Panc1 (cell line): Measurements from ENCODE around the gene MSX1. TPM values are rescaled to one million over a fixed set of nuclear protein-coding genes. Genes with fewer than 3 reads are reported as not detected.

Source experiments
- ATAC-seq: fragments of 200-7000 bp; cut with Tn5 transposase; 2 replicates; pipeline ENCODE4 v1.9.1; 2020; ENCODE audit warnings: mild to moderate bottlenecking, moderate library complexity
- BruUV-seq: library from RNA; stranded (reverse); fragments of 400-500 nt; replicated peaks from 2 replicates; lab custom pipeline; 2021; lab: Mats Ljungman, UMichigan
- CTCF ChIA-PET: fragments of 300-600 bp; sonication (Branson Sonifier 250); formaldehyde crosslinking; loops from one replicate; lab custom pipeline; 2022; ENCODE audit warnings: antibody characterized with exemption; lab: Charles Lee
- POLR2A ChIA-PET: fragments of 300-600 bp; sonication (Branson Sonifier 250); formaldehyde crosslinking; loops from one replicate; lab custom pipeline; 2022; ENCODE audit warnings: antibody characterized with exemption; lab: Charles Lee
- DNase-seq: peaks from one replicate; pipeline ENCODE4 v3.0.0-alpha.2; 2010; ENCODE audit warnings: low read depth, low spot score
- H3K27ac ChIP-seq: 2 replicates; pipeline ENCODE4 v1.5.1; 2011; ENCODE audit warnings: mild to moderate bottlenecking, low read length, inconsistent platforms
- H3K27me3 ChIP-seq: fragments of 200-500 bp; sonication (Bioruptor generic); 2 replicates; pipeline ENCODE4 v1.6.0; 2014; ENCODE audit warnings: low read length, inconsistent platforms; ENCODE audit not compliant: control insufficient read depth, insufficient read depth
- H3K36me3 ChIP-seq: fragments of 200-500 bp; sonication (Bioruptor generic); 2 replicates; pipeline ENCODE4 v1.5.1; 2014; ENCODE audit warnings: inconsistent platforms, mild to moderate bottlenecking, low read length, moderate library complexity; ENCODE audit not compliant: control insufficient read depth, insufficient read depth
- H3K4me1 ChIP-seq: 2 replicates; pipeline ENCODE4 v1.5.1; 2011; ENCODE audit warnings: inconsistent platforms, mild to moderate bottlenecking, low read length, moderate library complexity; ENCODE audit not compliant: control insufficient read depth, insufficient read depth
- H3K4me3 ChIP-seq, 2 experiments: 2 replicates each; pipeline ENCODE4 v1.5.1; 2011 to 2012; ENCODE audit warnings: low read depth in 2 of 2, low read length in 2 of 2, mild to moderate bottlenecking in 2 of 2, inconsistent platforms in 1 of 2, moderate library complexity in 1 of 2
- H3K9me3 ChIP-seq: fragments of 200-500 bp; sonication (Bioruptor generic); 2 replicates; pipeline ENCODE4 v1.5.1; 2014; ENCODE audit warnings: low read depth, mild to moderate bottlenecking, inconsistent platforms, low read length, moderate library complexity; ENCODE audit not compliant: control insufficient read depth, insufficient read depth
- POLR2AphosphoS5 ChIP-seq: IDR thresholded peaks from 2 replicates; pipeline ENCODE4 v1.6.1; 2012; ENCODE audit warnings: mild to moderate bottlenecking, low read depth, low read length, moderate library complexity
- SIN3A ChIP-seq: IDR thresholded peaks from 2 replicates; pipeline ENCODE4 v1.6.1; 2012; ENCODE audit warnings: low read depth, mild to moderate bottlenecking, low read length, moderate library complexity, borderline replicate concordance; ENCODE audit not compliant: insufficient read depth
- TCF7L2 ChIP-seq: IDR thresholded peaks from 2 replicates; pipeline ENCODE4 v1.6.1; 2011; ENCODE audit warnings: mild to moderate bottlenecking, low read depth, low read length, inconsistent platforms
- in situ Hi-C: cut with HindIII; loops from 2 replicates; pipeline ENCODE4 v1.10.0; 2016; ENCODE audit warnings: low sequenced_read_pairs, low pct_unique_long_range_greater_than_20kb
- intact Hi-C: fragments of 100-400 bp; cut with micrococcal nuclease; formaldehyde crosslinking; loops from one replicate; pipeline ENCODE4 v1.10.0; 2022; ENCODE audit not compliant: unreplicated experiment
- total RNA-seq: library from RNA; stranded (reverse); gene quantifications from one replicate; pipeline ENCODE4 v1.2.1, GENCODE V29; 2021; ENCODE audit not compliant: unreplicated experiment
- TF ChIP-seq, protein P1 (sequence below): fragments of 450-650 bp; IDR thresholded peaks from 2 replicates; pipeline ENCODE4 v1.5.1; 2017; ENCODE audit warnings: mild to moderate bottlenecking
- TF ChIP-seq, protein P2 (sequence below), 2 experiments: IDR thresholded peaks; 2 replicates each; pipeline ENCODE4 v1.6.1; 2011 to 2012; ENCODE audit warnings: low read depth in 2 of 2, control low read depth in 1 of 2, low read length in 1 of 2, mild to moderate bottlenecking in 1 of 2, moderate library complexity in 1 of 2; ENCODE audit not compliant: insufficient read depth in 1 of 2

The MSX1 gene
- total RNA-seq, 1 experiment from 2014 or later: 3.4 TPM

GRCh38 chr4:4874254-4874653, 14.8 kb downstream of the MSX1 start:
- intact Hi-C loops: loop anchor here (10.0 kb wide), 1 partner anchor 199 kb away; no protein-coding TSS in a partner anchor

DNA sequence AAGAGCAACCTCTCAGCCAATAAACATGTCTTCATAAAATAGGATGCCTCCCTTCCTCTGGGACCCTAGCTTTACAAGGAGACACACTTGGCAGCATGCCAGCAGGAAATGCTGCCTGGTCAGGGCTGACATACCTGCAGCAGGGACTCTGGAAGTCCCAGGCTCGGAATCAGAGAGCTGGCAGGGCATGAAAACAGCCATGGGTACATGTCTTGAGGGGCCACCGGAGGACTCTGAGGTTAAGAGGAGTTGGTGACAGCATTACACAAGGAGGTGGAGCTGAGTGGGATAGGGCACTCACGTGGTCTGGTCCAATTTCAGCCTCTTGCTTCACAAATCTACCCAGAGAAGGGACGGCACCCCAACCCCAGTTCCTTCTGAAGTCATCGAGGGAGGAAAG, 15.7 kb downstream of the MSX1 start:
- H3K27me3 ChIP-seq: peaks cover 4% of the 10 kb centered on the region; the same call in 1 of the 2 replicates
- intact Hi-C loops (loop anchor here (10.0 kb wide), 1 partner anchor 200 kb away; no protein-coding TSS in a partner anchor), in situ Hi-C loops (no loop called here)
- no peak overlapping the region for H3K27ac ChIP-seq
- no peaks in the 10 kb centered on the region for H3K36me3 ChIP-seq
- H3K4me3 ChIP-seq: no peak overlapping the region
- DNase-seq (no peak), ATAC-seq (no peak)
- ChIA-PET POLR2A (no interaction called here), CTCF (no interaction called here)
- no peaks in the 10 kb centered on the region for H3K4me1 ChIP-seq
- BruUV-seq: no TSS peak
- no peaks in the 10 kb centered on the region for H3K9me3 ChIP-seq
- TF ChIP-seq, protein P1, sequence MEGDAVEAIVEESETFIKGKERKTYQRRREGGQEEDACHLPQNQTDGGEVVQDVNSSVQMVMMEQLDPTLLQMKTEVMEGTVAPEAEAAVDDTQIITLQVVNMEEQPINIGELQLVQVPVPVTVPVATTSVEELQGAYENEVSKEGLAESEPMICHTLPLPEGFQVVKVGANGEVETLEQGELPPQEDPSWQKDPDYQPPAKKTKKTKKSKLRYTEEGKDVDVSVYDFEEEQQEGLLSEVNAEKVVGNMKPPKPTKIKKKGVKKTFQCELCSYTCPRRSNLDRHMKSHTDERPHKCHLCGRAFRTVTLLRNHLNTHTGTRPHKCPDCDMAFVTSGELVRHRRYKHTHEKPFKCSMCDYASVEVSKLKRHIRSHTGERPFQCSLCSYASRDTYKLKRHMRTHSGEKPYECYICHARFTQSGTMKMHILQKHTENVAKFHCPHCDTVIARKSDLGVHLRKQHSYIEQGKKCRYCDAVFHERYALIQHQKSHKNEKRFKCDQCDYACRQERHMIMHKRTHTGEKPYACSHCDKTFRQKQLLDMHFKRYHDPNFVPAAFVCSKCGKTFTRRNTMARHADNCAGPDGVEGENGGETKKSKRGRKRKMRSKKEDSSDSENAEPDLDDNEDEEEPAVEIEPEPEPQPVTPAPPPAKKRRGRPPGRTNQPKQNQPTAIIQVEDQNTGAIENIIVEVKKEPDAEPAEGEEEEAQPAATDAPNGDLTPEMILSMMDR: no peak
- TF ChIP-seq SIN3A (no peak), TCF7L2 (no peak), POLR2AphosphoS5 (no peak)
- TF ChIP-seq, protein P2, sequence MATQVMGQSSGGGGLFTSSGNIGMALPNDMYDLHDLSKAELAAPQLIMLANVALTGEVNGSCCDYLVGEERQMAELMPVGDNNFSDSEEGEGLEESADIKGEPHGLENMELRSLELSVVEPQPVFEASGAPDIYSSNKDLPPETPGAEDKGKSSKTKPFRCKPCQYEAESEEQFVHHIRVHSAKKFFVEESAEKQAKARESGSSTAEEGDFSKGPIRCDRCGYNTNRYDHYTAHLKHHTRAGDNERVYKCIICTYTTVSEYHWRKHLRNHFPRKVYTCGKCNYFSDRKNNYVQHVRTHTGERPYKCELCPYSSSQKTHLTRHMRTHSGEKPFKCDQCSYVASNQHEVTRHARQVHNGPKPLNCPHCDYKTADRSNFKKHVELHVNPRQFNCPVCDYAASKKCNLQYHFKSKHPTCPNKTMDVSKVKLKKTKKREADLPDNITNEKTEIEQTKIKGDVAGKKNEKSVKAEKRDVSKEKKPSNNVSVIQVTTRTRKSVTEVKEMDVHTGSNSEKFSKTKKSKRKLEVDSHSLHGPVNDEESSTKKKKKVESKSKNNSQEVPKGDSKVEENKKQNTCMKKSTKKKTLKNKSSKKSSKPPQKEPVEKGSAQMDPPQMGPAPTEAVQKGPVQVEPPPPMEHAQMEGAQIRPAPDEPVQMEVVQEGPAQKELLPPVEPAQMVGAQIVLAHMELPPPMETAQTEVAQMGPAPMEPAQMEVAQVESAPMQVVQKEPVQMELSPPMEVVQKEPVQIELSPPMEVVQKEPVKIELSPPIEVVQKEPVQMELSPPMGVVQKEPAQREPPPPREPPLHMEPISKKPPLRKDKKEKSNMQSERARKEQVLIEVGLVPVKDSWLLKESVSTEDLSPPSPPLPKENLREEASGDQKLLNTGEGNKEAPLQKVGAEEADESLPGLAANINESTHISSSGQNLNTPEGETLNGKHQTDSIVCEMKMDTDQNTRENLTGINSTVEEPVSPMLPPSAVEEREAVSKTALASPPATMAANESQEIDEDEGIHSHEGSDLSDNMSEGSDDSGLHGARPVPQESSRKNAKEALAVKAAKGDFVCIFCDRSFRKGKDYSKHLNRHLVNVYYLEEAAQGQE (IDR thresholded peaks at IDR 0.05; ENCODE audit: insufficient read depth in 1 of 2, low read depth in 2 of 2, low read length in 1 of 2): no peak

More at GRCh38 chr4:4874254-4874653, 14.8 kb downstream of the MSX1 start:
- H3K4me3 ChIP-seq: no peak overlapping the region
- no peak overlapping the region for H3K27ac ChIP-seq
- DNase-seq (no peak), ATAC-seq (no peak)
- peaks cover 4% of the 10 kb centered on the region; the same call in 1 of the 2 replicates for H3K27me3 ChIP-seq
- POLR2A ChIA-PET: no interaction called here
- H3K4me1 ChIP-seq: no peaks in the 10 kb centered on the region
- TF ChIP-seq TCF7L2 (no peak), POLR2AphosphoS5 (no peak), SIN3A (no peak)
- TF ChIP-seq, protein P1: no peak
- TF ChIP-seq, protein P2 (IDR thresholded peaks at IDR 0.05; ENCODE audit: insufficient read depth in 1 of 2, low read depth in 2 of 2, low read length in 1 of 2): no peak
- no peaks in the 10 kb centered on the region for H3K9me3 ChIP-seq
- in situ Hi-C loops: no loop called here
- CTCF ChIA-PET: no interaction called here
- no peaks in the 10 kb centered on the region for H3K36me3 ChIP-seq
- no TSS peak for BruUV-seq
